Lung (tissue), 12 donors: ENCODE measurements around the gene MATK. TPM values are rescaled to one million over a fixed set of nuclear protein-coding genes. Genes with fewer than 3 reads are reported as not detected.

ENCODE experiments used
- ATAC-seq: fragments of 200-7000 bp; cut with Tn5 transposase; one replicate; pipeline ENCODE4 v1.9.1; 2020; ENCODE audit warnings: moderate number of reproducible peaks; ENCODE audit not compliant: insufficient read depth, low FRiP score
- DNase-seq, 3 donors: peaks; one replicate each; pipeline ENCODE4 v3.0.0-alpha.2; 2013 to 2017
- H3K27ac ChIP-seq, 2 donors: one replicate each; pipeline ENCODE4 v1.5.1; 2013; ENCODE audit warnings: mild to moderate bottlenecking in 2 of 2, moderate library complexity in 2 of 2, control low read depth in 1 of 2, inconsistent platforms in 1 of 2, low read depth in 1 of 2, low read length in 1 of 2
- H3K27me3 ChIP-seq, 3 donors: one replicate each; pipeline ENCODE4 v1.5.1; 2013; ENCODE audit warnings: low read length in 2 of 3; ENCODE audit not compliant: control insufficient read depth in 3 of 3, insufficient read depth in 3 of 3
- H3K36me3 ChIP-seq, 4 donors: one replicate each; pipeline ENCODE4 v1.5.1; 2013; ENCODE audit warnings: low read length in 4 of 4, mild to moderate bottlenecking in 1 of 4, moderate library complexity in 1 of 4; ENCODE audit not compliant: control insufficient read depth in 4 of 4, insufficient read depth in 4 of 4
- H3K4me1 ChIP-seq, 5 donors: one replicate each; pipeline ENCODE4 v1.5.1; 2013; ENCODE audit warnings: low read length in 5 of 5, mild to moderate bottlenecking in 2 of 5, moderate library complexity in 1 of 5; ENCODE audit not compliant: control insufficient read depth in 5 of 5, insufficient read depth in 5 of 5
- H3K4me3 ChIP-seq: one replicate; pipeline ENCODE4 v1.5.1; 2013; ENCODE audit warnings: mild to moderate bottlenecking, control low read depth, moderate library complexity
- H3K9ac ChIP-seq, 2 donors: one replicate each; pipeline ENCODE4 v1.5.1; 2013; ENCODE audit warnings: low read length in 2 of 2, control low read depth in 1 of 2; ENCODE audit not compliant: insufficient read depth in 1 of 2
- H3K9me3 ChIP-seq, 4 donors: one replicate each; pipeline ENCODE4 v1.5.1; 2013; ENCODE audit warnings: low read length in 3 of 4, mild to moderate bottlenecking in 1 of 4, moderate library complexity in 1 of 4; ENCODE audit not compliant: control insufficient read depth in 4 of 4, insufficient read depth in 3 of 4
- WGBS, 2 donors: extraction: QIAGEN DNeasy Blood & Tissue Kit; methylation state at CpG; one replicate each; pipeline ENCODE4 v1.1.7; 2013; 5-methylcytosine and 5-hydroxymethylcytosine counted together
- polyA plus RNA-seq, 2 donors: library from polyadenylated mRNA; stranded (reverse); fragments of 200-250 nt; gene quantifications; one replicate each; pipeline ENCODE4 v1.2.1, GENCODE V29; 2013
- total RNA-seq, 2 donors: library from RNA; depleted of rRNA in 1 of 2; stranded (reverse); fragments of >200 nt in 1 of 2; gene quantifications; one replicate each; pipeline ENCODE4 v1.2.1, GENCODE V29; 2014 to 2021
- TF ChIP-seq, protein P1 (sequence below): IDR thresholded peaks from 2 replicates; pipeline ENCODE4 v1.5.1; 2012; ENCODE audit warnings: mild to moderate bottlenecking; ENCODE audit errors: control extremely low read depth, extremely low read depth
- donor health status: control.
- donor health status: control.
- donor health status: Bipolar disorder and iron deficiency.
- donor health status: healthy.
- donor health status: DM: yes; HTN: yes; CAD: no.

MATK gene
- total and polyA plus RNA-seq, 4 donors: 3.8 to 20.0 (median 6.3) TPM

DNA sequence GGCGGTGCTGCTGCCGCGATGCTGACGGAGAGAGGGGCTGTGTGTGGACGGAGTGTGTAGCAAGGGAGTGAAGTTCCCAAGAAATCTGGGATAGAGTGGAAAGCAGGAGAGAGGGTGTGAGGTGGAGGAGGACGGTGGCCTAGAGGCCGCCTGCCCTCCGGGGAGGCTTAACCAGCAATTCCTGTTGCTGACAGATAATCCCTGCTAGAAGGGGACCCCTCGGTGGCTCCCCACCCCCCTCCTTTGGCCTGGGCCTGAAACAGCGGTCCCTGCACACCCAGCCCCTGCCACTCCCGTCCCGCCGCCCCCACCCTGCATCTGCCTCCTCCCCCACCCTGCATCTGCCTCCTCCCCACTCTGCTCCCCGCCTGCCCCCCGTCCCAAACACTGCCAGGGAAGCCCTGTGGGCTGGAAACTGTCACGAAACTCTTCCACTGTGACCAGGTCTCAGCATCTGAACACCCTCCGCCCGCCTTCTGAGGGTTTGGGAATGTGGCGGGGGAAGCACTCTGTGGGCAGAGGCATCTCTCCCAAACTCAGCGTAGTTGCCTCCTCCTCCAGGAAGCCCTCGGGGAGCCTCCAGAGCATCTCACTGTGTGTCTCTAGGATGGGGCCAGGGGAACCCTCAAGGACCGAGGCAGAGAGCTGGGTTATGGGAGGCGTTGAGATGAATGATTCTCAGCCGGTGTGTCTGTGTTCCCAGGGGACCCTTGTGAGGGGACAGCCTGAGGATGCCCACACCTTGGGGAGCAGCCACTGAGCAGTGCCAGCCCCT, 17.1 kb upstream of the MATK start:
- 86 to 92% methylated on average over 23 to 24 of the region's 24 CpGs for WGBS, 2 donors
- Histone ChIP-seq H3K9me3 (no peaks in the 10 kb centered on the region), H3K36me3 (no peaks in the 10 kb centered on the region), H3K27ac (no peak overlapping the region), H3K9ac (no peak overlapping the region), H3K4me1 (peaks cover 0 to 13% (median 3%) of the 10 kb centered on the region in 5 donors), H3K27me3 (peaks cover 0 to 28% (median 23%) of the 10 kb centered on the region in 3 donors), H3K4me3 (no peak overlapping the region)
- DNase-seq (no peak), ATAC-seq (no peak)
- TF ChIP-seq, protein P1, sequence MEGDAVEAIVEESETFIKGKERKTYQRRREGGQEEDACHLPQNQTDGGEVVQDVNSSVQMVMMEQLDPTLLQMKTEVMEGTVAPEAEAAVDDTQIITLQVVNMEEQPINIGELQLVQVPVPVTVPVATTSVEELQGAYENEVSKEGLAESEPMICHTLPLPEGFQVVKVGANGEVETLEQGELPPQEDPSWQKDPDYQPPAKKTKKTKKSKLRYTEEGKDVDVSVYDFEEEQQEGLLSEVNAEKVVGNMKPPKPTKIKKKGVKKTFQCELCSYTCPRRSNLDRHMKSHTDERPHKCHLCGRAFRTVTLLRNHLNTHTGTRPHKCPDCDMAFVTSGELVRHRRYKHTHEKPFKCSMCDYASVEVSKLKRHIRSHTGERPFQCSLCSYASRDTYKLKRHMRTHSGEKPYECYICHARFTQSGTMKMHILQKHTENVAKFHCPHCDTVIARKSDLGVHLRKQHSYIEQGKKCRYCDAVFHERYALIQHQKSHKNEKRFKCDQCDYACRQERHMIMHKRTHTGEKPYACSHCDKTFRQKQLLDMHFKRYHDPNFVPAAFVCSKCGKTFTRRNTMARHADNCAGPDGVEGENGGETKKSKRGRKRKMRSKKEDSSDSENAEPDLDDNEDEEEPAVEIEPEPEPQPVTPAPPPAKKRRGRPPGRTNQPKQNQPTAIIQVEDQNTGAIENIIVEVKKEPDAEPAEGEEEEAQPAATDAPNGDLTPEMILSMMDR: no peak

DNA sequence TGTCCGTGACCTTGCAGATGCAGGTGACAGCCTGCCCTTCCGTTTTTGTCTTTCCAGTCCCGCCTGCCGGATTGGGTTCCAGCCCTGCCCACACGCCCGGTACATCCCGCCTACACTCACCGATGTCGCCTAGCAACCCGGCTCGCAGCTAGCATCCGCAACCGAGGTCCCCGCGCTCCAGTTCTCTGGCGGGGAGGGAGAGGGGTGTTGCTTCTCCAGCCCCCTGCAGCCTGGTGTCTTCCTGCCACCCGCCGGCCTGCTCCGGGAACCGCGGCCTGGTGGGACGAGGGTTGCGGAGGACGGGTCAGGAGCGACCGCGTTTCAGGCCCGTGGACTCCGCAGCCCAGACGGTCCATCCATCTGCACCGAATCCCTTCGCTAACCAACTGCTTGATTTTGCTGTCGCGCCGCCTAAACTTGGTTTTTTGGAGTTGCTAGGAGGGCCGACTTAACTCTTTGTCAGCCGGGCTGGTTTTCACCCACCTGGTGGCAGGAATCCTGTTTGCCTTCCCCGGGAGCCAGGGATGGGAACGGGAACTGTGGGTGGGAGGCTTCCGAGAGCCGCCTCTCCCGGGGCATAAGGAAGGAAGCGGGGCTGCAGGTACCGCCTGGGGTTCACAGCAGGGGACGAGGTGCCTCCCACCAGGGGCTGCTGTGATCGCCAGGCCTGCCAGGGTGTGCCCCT, 15.4 kb upstream of the MATK start:
- Histone ChIP-seq H3K27ac (peak overlapping the region in 1 of 2 donors; percentile 0), H3K27me3 (peaks cover 0 to 28% (median 23%) of the 10 kb centered on the region in 3 donors), H3K4me1 (peaks cover 0 to 10% (median 3%) of the 10 kb centered on the region in 5 donors), H3K4me3 (no peak overlapping the region), H3K9me3 (peaks cover 0 to 3% (median under 1%) of the 10 kb centered on the region in 4 donors), H3K36me3 (no peaks in the 10 kb centered on the region), H3K9ac (no peak overlapping the region)
- ATAC-seq (no peak), DNase-seq (peak; percentile 29 to 57 (median 50))
- TF ChIP-seq, protein P1: no peak
- WGBS, 2 donors: 2 to 5% methylated on average over 46 of the region's 46 CpGs

DNA sequence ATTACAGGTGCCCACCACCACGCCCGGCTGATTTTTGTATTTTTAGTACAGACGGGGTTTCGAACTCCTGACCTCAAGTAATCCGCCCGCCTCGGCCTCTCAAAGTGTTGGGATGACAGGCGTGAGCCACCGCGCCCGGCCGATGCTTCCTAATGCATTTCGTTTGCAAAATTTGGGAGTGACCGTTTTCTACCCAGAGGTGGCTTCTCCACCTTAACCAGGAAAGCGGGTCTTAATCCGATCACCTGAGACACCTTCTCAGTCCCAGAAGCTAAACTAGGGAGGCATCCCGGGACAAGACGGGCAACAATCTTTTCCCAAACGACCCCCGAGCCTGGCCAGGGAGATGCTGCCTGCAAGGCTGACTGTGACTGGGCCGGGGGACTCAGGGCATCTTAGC, 14.8 kb upstream of the MATK start:
- Histone ChIP-seq H3K27ac (no peak overlapping the region), H3K4me3 (no peak overlapping the region), H3K36me3 (no peaks in the 10 kb centered on the region), H3K4me1 (peaks cover 0 to 10% (median 3%) of the 10 kb centered on the region in 5 donors), H3K9ac (no peak overlapping the region), H3K9me3 (peaks cover 0 to 4% (median 1%) of the 10 kb centered on the region in 4 donors), H3K27me3 (peaks cover 0 to 28% (median 23%) of the 10 kb centered on the region in 3 donors)
- DNase-seq (no peak), ATAC-seq (no peak)
- TF ChIP-seq, protein P1: no peak
- 38 to 40% methylated on average over 21 of the region's 21 CpGs for WGBS, 2 donors
